ENCODE data around the gene ZXDC.

ZXDC gene

DNA sequence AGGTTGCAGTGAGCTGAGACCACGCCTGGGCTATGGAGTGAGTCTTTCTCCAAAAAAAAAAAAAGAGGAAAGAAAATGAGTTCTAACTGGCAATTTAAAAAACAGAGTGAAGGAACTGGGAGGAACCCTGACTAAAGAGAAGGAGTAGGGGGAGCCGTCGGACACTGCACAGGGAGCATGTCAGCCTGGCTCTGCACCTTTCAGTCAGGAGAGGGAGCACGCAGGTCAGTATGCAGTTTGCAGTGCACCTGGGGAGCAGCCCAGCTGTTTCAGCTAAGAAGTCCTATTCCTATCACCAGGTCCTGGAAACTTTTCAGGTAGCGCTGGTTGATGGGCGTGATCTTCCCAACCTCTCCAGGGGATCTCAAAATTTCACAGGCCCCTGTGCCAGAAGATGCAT, 14.9 kb upstream of the ZXDC start:
- Histone ChIP-seq H3K27me3 (ENCODE audit: insufficient read depth, poor library complexity, severe bottlenecking) (no peaks in the 10 kb centered on the region), H3K4me1 (ENCODE audit: insufficient read depth, poor library complexity, severe bottlenecking) (peaks cover 11% of the 10 kb centered on the region)
- DNase-seq (ENCODE audit: low spot score): no peak

DNA sequence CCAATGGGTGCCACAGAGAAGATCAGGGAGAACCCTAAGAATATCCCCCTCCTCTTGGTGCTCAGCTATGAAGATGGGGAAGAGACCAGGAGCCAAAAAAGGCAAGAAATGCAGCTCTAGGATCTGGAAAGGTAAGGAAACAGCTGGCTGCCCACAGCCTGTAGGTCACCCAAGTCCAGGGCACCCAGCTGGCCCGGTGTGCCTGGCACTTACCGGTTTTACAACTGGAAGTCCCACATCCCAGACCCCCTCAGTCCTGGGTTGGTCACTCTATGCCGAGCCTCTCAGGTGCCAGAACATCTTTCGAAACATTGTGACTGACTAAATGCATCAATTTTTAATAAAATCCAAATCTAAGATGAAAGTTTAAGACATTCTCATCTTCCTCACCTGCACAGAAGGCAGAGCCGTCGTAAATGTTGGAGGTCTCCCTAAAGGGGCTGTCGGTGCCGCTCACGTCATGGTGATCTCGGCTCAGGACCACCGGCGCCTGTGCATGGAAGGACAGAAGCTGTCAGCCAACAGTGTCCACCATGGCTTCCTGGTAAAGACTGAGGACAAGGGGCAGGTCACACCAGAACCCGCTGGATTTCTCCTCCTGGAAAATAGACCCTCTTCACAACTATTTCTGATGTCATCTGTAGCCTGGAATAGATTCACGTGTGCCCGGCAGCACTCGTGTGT, 13.3 kb upstream of the ZXDC start:
- no peak overlapping the region for H3K27ac ChIP-seq (ENCODE audit: poor library complexity, severe bottlenecking)
- no peak for DNase-seq (ENCODE audit: low spot score)
- TF ChIP-seq, protein P1, sequence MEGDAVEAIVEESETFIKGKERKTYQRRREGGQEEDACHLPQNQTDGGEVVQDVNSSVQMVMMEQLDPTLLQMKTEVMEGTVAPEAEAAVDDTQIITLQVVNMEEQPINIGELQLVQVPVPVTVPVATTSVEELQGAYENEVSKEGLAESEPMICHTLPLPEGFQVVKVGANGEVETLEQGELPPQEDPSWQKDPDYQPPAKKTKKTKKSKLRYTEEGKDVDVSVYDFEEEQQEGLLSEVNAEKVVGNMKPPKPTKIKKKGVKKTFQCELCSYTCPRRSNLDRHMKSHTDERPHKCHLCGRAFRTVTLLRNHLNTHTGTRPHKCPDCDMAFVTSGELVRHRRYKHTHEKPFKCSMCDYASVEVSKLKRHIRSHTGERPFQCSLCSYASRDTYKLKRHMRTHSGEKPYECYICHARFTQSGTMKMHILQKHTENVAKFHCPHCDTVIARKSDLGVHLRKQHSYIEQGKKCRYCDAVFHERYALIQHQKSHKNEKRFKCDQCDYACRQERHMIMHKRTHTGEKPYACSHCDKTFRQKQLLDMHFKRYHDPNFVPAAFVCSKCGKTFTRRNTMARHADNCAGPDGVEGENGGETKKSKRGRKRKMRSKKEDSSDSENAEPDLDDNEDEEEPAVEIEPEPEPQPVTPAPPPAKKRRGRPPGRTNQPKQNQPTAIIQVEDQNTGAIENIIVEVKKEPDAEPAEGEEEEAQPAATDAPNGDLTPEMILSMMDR (IDR thresholded peaks at IDR 0.05; ENCODE audit: poor library complexity, severe bottlenecking): no peak
- no peaks in the 10 kb centered on the region for H3K36me3 ChIP-seq (ENCODE audit: low read depth)
- H3K4me3 ChIP-seq (ENCODE audit: severe bottlenecking): no peak overlapping the region
- peaks cover 11% of the 10 kb centered on the region for H3K4me1 ChIP-seq (ENCODE audit: insufficient read depth, poor library complexity, severe bottlenecking)
- no peak for ATAC-seq (ENCODE audit: low read depth)
- H3K9me3 ChIP-seq (ENCODE audit: severe bottlenecking): no peaks in the 10 kb centered on the region
- no peaks in the 10 kb centered on the region for H3K27me3 ChIP-seq (ENCODE audit: insufficient read depth, poor library complexity, severe bottlenecking)

More for the DNA sequence above, 14.9 kb upstream of the ZXDC start:
- no peaks in the 10 kb centered on the region for H3K36me3 ChIP-seq (ENCODE audit: low read depth)
- no peak overlapping the region for H3K4me3 ChIP-seq (ENCODE audit: severe bottlenecking)
- H3K27ac ChIP-seq (ENCODE audit: poor library complexity, severe bottlenecking): no peak overlapping the region
- no peaks in the 10 kb centered on the region for H3K9me3 ChIP-seq (ENCODE audit: severe bottlenecking)
- ATAC-seq (ENCODE audit: low read depth): no peak
- TF ChIP-seq, protein P1 (IDR thresholded peaks at IDR 0.05; ENCODE audit: poor library complexity, severe bottlenecking): no peak

DNA sequence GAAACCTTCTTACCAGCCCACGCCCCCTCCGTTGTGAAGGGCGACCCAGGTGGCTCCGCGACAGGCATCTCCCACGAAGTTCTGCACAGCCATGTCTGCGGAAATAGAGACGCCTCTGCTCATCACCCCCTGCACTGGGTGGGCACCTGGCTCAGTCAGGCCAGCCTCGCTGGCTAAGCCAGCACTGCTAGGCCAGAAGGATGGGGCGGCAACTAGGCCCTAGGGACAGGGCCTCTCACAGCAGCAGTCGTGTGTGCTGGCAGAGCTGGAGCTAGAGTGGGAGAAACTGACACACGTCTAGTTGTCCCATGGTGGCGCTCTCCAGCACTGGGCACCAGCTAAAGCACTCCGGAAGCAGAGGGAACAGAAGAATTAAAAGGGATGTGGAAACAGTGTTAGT, 12.5 kb upstream of the ZXDC start:
- Histone ChIP-seq H3K4me3 (ENCODE audit: severe bottlenecking) (no peak overlapping the region), H3K9me3 (ENCODE audit: severe bottlenecking) (no peaks in the 10 kb centered on the region), H3K27ac (ENCODE audit: poor library complexity, severe bottlenecking) (no peak overlapping the region), H3K4me1 (ENCODE audit: insufficient read depth, poor library complexity, severe bottlenecking) (peaks cover 11% of the 10 kb centered on the region), H3K36me3 (ENCODE audit: low read depth) (no peaks in the 10 kb centered on the region), H3K27me3 (ENCODE audit: insufficient read depth, poor library complexity, severe bottlenecking) (no peaks in the 10 kb centered on the region)
- no peak for ATAC-seq (ENCODE audit: low read depth)
- no peak for DNase-seq (ENCODE audit: low spot score)
- TF ChIP-seq, protein P1 (IDR thresholded peaks at IDR 0.05; ENCODE audit: poor library complexity, severe bottlenecking): no peak

DNA sequence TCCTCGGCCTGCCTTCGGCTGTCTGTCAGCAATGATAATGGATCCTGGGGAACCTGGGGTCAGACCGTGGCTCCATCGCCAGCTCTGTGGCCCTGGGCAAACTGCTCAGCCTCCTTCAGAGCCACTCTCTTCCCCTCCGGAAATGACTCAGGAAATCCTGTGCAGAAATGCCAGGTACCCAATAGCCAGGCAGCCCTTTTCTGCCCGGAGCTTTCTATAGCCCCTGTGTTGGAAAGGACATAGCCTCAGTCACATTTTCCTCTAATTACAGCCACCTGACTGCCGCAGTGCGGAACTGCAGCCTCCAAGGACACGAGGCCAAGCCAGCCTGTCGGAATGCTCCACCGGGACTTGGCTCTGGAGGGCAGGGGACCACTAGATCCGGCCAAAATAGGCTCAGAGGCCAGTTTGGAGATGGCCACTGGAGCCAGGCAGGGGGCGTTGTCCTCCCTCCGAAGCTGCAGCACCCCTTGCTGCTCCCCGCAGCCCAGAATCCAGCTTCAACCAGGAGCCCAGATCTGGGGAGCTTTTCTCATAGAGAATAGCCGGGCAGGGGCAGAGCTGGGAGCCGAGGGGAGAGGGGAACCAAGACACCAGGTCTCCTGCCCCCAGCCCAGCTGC, 11.6 kb upstream of the ZXDC start:
- Histone ChIP-seq H3K27me3 (ENCODE audit: insufficient read depth, poor library complexity, severe bottlenecking) (no peaks in the 10 kb centered on the region), H3K4me1 (ENCODE audit: insufficient read depth, poor library complexity, severe bottlenecking) (peaks cover 11% of the 10 kb centered on the region), H3K27ac (ENCODE audit: poor library complexity, severe bottlenecking) (peak overlapping the region; percentile 44), H3K36me3 (ENCODE audit: low read depth) (no peaks in the 10 kb centered on the region), H3K4me3 (ENCODE audit: severe bottlenecking) (no peak overlapping the region), H3K9me3 (ENCODE audit: severe bottlenecking) (no peaks in the 10 kb centered on the region)
- ATAC-seq (ENCODE audit: low read depth) (peak; percentile 79), DNase-seq (ENCODE audit: low spot score) (no peak)
- TF ChIP-seq, protein P1 (IDR thresholded peaks at IDR 0.05; ENCODE audit: poor library complexity, severe bottlenecking): peak; percentile 10

DNA sequence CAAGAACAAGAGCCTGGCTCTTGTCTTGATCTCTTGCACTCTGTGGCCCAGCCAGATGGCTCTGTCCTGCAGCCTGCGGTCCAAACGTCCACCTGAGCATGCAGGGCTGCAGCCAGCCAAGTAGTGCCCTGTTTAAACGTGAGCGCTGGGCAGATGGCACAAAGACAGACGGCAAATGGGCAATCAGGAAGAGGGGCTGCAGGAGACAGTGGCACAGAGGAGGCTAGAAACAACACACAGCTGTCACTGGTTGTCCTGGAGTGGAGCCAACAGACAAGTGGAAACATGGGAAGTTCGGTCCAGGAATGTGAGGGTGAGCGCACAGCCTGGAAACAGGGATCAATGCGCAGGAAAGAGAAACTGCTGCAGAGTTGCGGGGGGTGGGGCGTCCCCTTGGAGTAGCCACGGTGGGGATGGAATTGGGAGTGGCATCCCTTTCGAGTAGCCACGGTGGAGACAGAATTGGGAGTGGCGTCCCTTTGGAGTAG, 10.7 kb upstream of the ZXDC start:
- peaks cover 11% of the 10 kb centered on the region for H3K4me1 ChIP-seq (ENCODE audit: insufficient read depth, poor library complexity, severe bottlenecking)
- peak overlapping the region; percentile 44 for H3K27ac ChIP-seq (ENCODE audit: poor library complexity, severe bottlenecking)
- ATAC-seq (ENCODE audit: low read depth) (no peak), DNase-seq (ENCODE audit: low spot score) (no peak)
- no peaks in the 10 kb centered on the region for H3K27me3 ChIP-seq (ENCODE audit: insufficient read depth, poor library complexity, severe bottlenecking)
- no peaks in the 10 kb centered on the region for H3K9me3 ChIP-seq (ENCODE audit: severe bottlenecking)
- H3K36me3 ChIP-seq (ENCODE audit: low read depth): no peaks in the 10 kb centered on the region
- H3K4me3 ChIP-seq (ENCODE audit: severe bottlenecking): no peak overlapping the region
- TF ChIP-seq, protein P1 (IDR thresholded peaks at IDR 0.05; ENCODE audit: poor library complexity, severe bottlenecking): no peak

Data from RWPE2 (cell line).